ENCODE results near the gene MDFIC. TPM values are rescaled to one million over a fixed set of nuclear protein-coding genes. Genes with fewer than 3 reads are reported as not detected.

MDFIC gene
- total and polyA plus RNA-seq, 4 donors: 3.2 to 6.6 (median 5.3) TPM

DNA sequence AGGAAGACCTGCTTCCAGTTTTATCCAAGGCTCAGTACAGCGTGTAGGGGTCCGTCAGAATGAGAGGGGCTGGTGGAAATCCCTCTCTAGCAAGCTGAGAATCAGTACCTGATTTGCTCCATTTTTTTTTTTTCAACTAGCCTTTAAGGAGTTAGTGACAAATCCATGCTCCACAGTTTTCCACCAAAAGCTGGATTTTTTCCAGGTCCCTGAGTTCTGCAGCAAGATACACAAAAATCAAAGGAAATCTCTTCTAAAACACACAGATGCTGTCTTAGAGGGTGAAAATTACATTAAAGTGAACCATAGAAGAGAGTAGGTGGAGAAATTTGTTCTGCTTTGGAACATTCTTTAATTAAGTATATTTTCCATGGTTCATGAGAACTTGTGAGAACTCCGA lies 30.4 kb downstream of the MDFIC start:
- Histone ChIP-seq H3K27ac (ENCODE audit: low read depth in 1 of 2, low read length in 2 of 2) (no peak overlapping the region), H3K9me3 (ENCODE audit: control insufficient read depth in 4 of 4, low read length in 3 of 4) (no peaks in the 10 kb centered on the region), H3K4me1 (ENCODE audit: control insufficient read depth in 4 of 4, insufficient read depth in 4 of 4, low read length in 3 of 4) (no peaks in the 10 kb centered on the region), H3K27me3 (ENCODE audit: control insufficient read depth in 4 of 4, insufficient read depth in 4 of 4, low read length in 3 of 4) (no peaks in the 10 kb centered on the region), H3K4me3 (ENCODE audit: low read depth in 1 of 3, low read length in 3 of 3) (no peak overlapping the region), H3K9ac (ENCODE audit: low read depth in 1 of 2, low read length in 2 of 2) (no peak overlapping the region), H3K36me3 (ENCODE audit: control insufficient read depth in 4 of 4, insufficient read depth in 3 of 4, low read depth in 1 of 4, low read length in 3 of 4) (no peaks in the 10 kb centered on the region)
- TF ChIP-seq NR2F2 (IDR thresholded peaks at IDR 0.05) (no peak), RAD21 (IDR thresholded peaks at IDR 0.05) (no peak), HNF4A (conservative IDR thresholded peaks at IDR 0.05) (no peak), JUND (IDR thresholded peaks at IDR 0.05) (no peak), FOXA1 (IDR thresholded peaks at IDR 0.05) (no peak), GABPA (IDR thresholded peaks at IDR 0.05 in 1 of 2, conservative IDR thresholded peaks at IDR 0.05 in 1 of 2) (no peak), EGR1 (IDR thresholded peaks at IDR 0.05; ENCODE audit: low read depth in 2 of 2) (no peak), RXRA (IDR thresholded peaks at IDR 0.05) (no peak), HNF4G (IDR thresholded peaks at IDR 0.05) (no peak), FOXA2 (IDR thresholded peaks at IDR 0.05) (no peak), SP1 (IDR thresholded peaks at IDR 0.05) (no peak), TAF1 (conservative IDR thresholded peaks at IDR 0.05) (no peak), YY1 (IDR thresholded peaks at IDR 0.05) (no peak)
- TF ChIP-seq, protein P1, sequence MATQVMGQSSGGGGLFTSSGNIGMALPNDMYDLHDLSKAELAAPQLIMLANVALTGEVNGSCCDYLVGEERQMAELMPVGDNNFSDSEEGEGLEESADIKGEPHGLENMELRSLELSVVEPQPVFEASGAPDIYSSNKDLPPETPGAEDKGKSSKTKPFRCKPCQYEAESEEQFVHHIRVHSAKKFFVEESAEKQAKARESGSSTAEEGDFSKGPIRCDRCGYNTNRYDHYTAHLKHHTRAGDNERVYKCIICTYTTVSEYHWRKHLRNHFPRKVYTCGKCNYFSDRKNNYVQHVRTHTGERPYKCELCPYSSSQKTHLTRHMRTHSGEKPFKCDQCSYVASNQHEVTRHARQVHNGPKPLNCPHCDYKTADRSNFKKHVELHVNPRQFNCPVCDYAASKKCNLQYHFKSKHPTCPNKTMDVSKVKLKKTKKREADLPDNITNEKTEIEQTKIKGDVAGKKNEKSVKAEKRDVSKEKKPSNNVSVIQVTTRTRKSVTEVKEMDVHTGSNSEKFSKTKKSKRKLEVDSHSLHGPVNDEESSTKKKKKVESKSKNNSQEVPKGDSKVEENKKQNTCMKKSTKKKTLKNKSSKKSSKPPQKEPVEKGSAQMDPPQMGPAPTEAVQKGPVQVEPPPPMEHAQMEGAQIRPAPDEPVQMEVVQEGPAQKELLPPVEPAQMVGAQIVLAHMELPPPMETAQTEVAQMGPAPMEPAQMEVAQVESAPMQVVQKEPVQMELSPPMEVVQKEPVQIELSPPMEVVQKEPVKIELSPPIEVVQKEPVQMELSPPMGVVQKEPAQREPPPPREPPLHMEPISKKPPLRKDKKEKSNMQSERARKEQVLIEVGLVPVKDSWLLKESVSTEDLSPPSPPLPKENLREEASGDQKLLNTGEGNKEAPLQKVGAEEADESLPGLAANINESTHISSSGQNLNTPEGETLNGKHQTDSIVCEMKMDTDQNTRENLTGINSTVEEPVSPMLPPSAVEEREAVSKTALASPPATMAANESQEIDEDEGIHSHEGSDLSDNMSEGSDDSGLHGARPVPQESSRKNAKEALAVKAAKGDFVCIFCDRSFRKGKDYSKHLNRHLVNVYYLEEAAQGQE (IDR thresholded peaks at IDR 0.05): no peak
- TF ChIP-seq, protein P2, sequence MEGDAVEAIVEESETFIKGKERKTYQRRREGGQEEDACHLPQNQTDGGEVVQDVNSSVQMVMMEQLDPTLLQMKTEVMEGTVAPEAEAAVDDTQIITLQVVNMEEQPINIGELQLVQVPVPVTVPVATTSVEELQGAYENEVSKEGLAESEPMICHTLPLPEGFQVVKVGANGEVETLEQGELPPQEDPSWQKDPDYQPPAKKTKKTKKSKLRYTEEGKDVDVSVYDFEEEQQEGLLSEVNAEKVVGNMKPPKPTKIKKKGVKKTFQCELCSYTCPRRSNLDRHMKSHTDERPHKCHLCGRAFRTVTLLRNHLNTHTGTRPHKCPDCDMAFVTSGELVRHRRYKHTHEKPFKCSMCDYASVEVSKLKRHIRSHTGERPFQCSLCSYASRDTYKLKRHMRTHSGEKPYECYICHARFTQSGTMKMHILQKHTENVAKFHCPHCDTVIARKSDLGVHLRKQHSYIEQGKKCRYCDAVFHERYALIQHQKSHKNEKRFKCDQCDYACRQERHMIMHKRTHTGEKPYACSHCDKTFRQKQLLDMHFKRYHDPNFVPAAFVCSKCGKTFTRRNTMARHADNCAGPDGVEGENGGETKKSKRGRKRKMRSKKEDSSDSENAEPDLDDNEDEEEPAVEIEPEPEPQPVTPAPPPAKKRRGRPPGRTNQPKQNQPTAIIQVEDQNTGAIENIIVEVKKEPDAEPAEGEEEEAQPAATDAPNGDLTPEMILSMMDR (IDR thresholded peaks at IDR 0.05; ENCODE audit: low read depth, low read length, missing input control): no peak
- TF ChIP-seq, protein P3, sequence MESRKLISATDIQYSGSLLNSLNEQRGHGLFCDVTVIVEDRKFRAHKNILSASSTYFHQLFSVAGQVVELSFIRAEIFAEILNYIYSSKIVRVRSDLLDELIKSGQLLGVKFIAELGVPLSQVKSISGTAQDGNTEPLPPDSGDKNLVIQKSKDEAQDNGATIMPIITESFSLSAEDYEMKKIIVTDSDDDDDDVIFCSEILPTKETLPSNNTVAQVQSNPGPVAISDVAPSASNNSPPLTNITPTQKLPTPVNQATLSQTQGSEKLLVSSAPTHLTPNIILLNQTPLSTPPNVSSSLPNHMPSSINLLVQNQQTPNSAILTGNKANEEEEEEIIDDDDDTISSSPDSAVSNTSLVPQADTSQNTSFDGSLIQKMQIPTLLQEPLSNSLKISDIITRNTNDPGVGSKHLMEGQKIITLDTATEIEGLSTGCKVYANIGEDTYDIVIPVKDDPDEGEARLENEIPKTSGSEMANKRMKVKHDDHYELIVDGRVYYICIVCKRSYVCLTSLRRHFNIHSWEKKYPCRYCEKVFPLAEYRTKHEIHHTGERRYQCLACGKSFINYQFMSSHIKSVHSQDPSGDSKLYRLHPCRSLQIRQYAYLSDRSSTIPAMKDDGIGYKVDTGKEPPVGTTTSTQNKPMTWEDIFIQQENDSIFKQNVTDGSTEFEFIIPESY (IDR thresholded peaks at IDR 0.05): no peak
- TF ChIP-seq, protein P4, sequence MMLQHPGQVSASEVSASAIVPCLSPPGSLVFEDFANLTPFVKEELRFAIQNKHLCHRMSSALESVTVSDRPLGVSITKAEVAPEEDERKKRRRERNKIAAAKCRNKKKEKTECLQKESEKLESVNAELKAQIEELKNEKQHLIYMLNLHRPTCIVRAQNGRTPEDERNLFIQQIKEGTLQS (IDR thresholded peaks at IDR 0.05): no peak
- TF ChIP-seq, protein P5, sequence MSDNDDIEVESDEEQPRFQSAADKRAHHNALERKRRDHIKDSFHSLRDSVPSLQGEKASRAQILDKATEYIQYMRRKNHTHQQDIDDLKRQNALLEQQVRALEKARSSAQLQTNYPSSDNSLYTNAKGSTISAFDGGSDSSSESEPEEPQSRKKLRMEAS (IDR thresholded peaks at IDR 0.05): no peak
- 97% methylated on average over 3 of the region's 3 CpGs for WGBS
- no peak for DNase-seq (ENCODE audit: low spot score)

Measured in liver (tissue), 9 donors.